Natural killer cell (primary cell): ENCODE measurements around the gene CTNNA3. TPM values are rescaled to one million over a fixed set of nuclear protein-coding genes. Genes with fewer than 3 reads are reported as not detected.

Experiments used
- ATAC-seq, 3 donors: fragments of 150-1000 bp in 2 of 3; fragments of 200-7000 bp in 1 of 3; cut with Tn5 transposase; 1 replicate in 1 of 3; 2 replicates in 2 of 3; pipeline ENCODE4 v1.10.0; 2021; ENCODE audit warnings: mild to moderate bottlenecking in 2 of 3, moderate library complexity in 2 of 3
- DNase-seq, 2 donors: peaks; one replicate each; pipeline versions ENCODE4 v3.0.0 to v3.0.0-alpha.2; 2013 to 2021; ENCODE audit warnings: mixed read lengths in 1 of 2
- H3K27ac ChIP-seq: one replicate; pipeline ENCODE4 v1.5.1; 2013; ENCODE audit warnings: mild to moderate bottlenecking, low read length
- H3K27me3 ChIP-seq: one replicate; pipeline ENCODE4 v1.6.1; 2013; ENCODE audit warnings: low read length; ENCODE audit not compliant: control insufficient read depth, insufficient read depth
- H3K36me3 ChIP-seq: one replicate; pipeline ENCODE4 v1.6.1; 2013; ENCODE audit warnings: low read length; ENCODE audit not compliant: control insufficient read depth, insufficient read depth
- H3K4me1 ChIP-seq: one replicate; pipeline ENCODE4 v1.6.1; 2013; ENCODE audit warnings: low read length; ENCODE audit not compliant: control insufficient read depth, insufficient read depth
- H3K4me3 ChIP-seq: one replicate; pipeline ENCODE4 v1.5.1; 2013; ENCODE audit warnings: low read length
- H3K9me3 ChIP-seq: one replicate; pipeline ENCODE4 v1.6.1; 2013; ENCODE audit warnings: low read length; ENCODE audit not compliant: control insufficient read depth, insufficient read depth
- H3K27ac Mint-ChIP-seq, 2 donors: one replicate each; pipeline ENCODE4 v1.8.0; 2022; ENCODE audit warnings: mild to moderate bottlenecking in 2 of 2, mixed read lengths in 2 of 2, moderate library complexity in 1 of 2
- H3K27me3 Mint-ChIP-seq, 2 donors: one replicate each; pipeline ENCODE4 v1.8.0; 2022; ENCODE audit warnings: low read depth in 2 of 2, mixed read lengths in 2 of 2
- H3K36me3 Mint-ChIP-seq: one replicate; pipeline ENCODE4 v1.8.0; 2022; ENCODE audit warnings: mixed read lengths
- H3K4me1 Mint-ChIP-seq, 2 donors: one replicate each; pipeline ENCODE4 v1.8.0; 2022; ENCODE audit warnings: mixed read lengths in 2 of 2
- H3K4me3 Mint-ChIP-seq: one replicate; pipeline ENCODE4 v1.8.0; 2022; ENCODE audit warnings: mild to moderate bottlenecking, moderate library complexity, mixed read lengths
- H3K9me3 Mint-ChIP-seq, 2 donors: one replicate each; pipeline ENCODE4 v1.8.0; 2022; ENCODE audit warnings: mixed read lengths in 2 of 2
- WGBS: methylation state at CpG from one replicate; pipeline ENCODE4 v1.1.7; 2013; ENCODE audit warnings: missing lambda C conversion rate; ENCODE audit not compliant: insufficient coverage; 5-methylcytosine and 5-hydroxymethylcytosine counted together
- intact Hi-C: fragments of 100-400 bp; cut with micrococcal nuclease; formaldehyde crosslinking; loops from one replicate; pipeline ENCODE4 v1.14.2; 2022
- total RNA-seq, 4 donors: library from RNA; stranded (reverse); fragments of 120-200 nt in 1 of 4; gene quantifications; one replicate each; pipeline versions ENCODE4 v1.2.3 to v1.2.4, GENCODE V29; 2013 to 2022
- TF ChIP-seq, protein P1 (sequence below): fragments of 200-600 bp; IDR thresholded peaks from one replicate; pipeline ENCODE4 v1.8.0; 2022; ENCODE audit warnings: antibody characterized with exemption

The CTNNA3 gene
- total RNA-seq, 3 donors from 2014 or later (not counting 1 experiment from before 2014, with no cell fraction given) = not detected

DNA sequence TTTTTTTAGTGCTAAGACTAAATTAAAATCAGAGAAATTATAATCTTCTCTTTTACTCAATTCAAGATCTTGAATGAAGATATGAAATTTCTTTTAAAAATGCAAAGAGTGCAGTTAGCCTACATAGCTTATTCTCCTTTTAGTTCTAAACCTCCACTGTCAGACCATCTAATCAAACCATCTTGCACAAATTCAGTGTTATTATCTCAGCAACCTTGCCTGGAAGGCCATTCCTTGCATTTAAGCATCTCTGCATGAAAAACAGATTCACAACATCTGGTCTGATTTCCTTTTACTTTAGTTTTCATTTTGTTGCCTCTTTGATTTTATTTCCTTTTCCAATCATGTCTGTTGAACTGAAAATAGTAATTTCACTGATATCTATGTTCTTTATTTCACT lies 1297.3 kb downstream of the CTNNA3 start:
- Mint-ChIP-seq H3K4me1 (no peaks in the 10 kb centered on the region), H3K27ac (no peak overlapping the region), H3K4me3 (no peak overlapping the region), H3K9me3 (peaks cover 9 to 15% of the 10 kb centered on the region in 2 donors), H3K27me3 (no peaks in the 10 kb centered on the region), H3K36me3 (no peaks in the 10 kb centered on the region)
- ATAC-seq (no peak), DNase-seq (no peak)
- Histone ChIP-seq H3K27ac (no peak overlapping the region), H3K36me3 (no peaks in the 10 kb centered on the region), H3K9me3 (no peaks in the 10 kb centered on the region), H3K4me3 (no peak overlapping the region), H3K4me1 (no peaks in the 10 kb centered on the region), H3K27me3 (no peaks in the 10 kb centered on the region)
- TF ChIP-seq, protein P1, sequence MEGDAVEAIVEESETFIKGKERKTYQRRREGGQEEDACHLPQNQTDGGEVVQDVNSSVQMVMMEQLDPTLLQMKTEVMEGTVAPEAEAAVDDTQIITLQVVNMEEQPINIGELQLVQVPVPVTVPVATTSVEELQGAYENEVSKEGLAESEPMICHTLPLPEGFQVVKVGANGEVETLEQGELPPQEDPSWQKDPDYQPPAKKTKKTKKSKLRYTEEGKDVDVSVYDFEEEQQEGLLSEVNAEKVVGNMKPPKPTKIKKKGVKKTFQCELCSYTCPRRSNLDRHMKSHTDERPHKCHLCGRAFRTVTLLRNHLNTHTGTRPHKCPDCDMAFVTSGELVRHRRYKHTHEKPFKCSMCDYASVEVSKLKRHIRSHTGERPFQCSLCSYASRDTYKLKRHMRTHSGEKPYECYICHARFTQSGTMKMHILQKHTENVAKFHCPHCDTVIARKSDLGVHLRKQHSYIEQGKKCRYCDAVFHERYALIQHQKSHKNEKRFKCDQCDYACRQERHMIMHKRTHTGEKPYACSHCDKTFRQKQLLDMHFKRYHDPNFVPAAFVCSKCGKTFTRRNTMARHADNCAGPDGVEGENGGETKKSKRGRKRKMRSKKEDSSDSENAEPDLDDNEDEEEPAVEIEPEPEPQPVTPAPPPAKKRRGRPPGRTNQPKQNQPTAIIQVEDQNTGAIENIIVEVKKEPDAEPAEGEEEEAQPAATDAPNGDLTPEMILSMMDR = no peak
- intact Hi-C loops = no loop called here

DNA sequence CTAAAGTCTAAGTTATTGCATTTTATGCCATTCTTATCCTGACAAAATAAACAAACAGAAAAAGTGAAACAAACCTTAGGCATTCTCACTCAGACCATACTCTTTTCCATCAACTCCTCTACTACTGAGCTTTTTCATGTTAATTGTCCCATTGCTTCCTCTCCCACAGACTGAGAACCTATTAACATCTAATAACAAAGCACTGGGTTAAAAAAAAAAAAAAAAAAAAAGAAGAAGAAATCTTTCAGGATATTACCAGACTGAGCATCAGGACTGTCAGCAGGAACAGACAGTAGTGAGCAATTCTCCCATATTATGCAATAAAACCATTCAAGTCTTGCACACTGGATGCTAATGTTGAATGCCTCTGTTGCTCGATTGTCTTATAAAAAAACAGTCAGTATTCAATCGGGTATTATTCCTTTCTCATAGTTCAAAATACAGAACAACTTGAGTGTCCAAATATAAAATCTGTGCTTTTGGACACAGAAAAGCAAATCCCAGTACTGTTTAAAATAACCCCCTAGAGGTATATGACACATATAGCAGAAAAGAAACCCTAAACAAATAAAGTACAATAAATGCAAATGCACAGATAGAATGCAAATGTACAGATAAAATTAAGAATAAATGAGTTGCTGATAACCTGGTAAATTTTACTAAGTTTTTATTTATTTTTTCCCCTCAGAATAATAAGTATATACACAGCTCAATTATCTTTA lies 1301.5 kb downstream of the CTNNA3 start:
- no peak overlapping the region for H3K27ac ChIP-seq
- ATAC-seq (no peak), DNase-seq (no peak)
- no peak overlapping the region for H3K27ac Mint-ChIP-seq
- H3K27me3 ChIP-seq = no peaks in the 10 kb centered on the region
- 100% methylated on average over 2 of the region's 2 CpGs for WGBS
- no peak overlapping the region for H3K4me3 Mint-ChIP-seq
- no peak overlapping the region for H3K4me3 ChIP-seq
- no peaks in the 10 kb centered on the region for H3K9me3 ChIP-seq
- no peaks in the 10 kb centered on the region for H3K4me1 ChIP-seq
- H3K27me3 Mint-ChIP-seq = no peaks in the 10 kb centered on the region
- intact Hi-C loops = no loop called here
- H3K36me3 Mint-ChIP-seq = no peaks in the 10 kb centered on the region
- H3K9me3 Mint-ChIP-seq = peaks cover 6 to 11% of the 10 kb centered on the region in 2 donors
- TF ChIP-seq, protein P1 = no peak
- no peaks in the 10 kb centered on the region for H3K36me3 ChIP-seq
- H3K4me1 Mint-ChIP-seq = no peaks in the 10 kb centered on the region

DNA sequence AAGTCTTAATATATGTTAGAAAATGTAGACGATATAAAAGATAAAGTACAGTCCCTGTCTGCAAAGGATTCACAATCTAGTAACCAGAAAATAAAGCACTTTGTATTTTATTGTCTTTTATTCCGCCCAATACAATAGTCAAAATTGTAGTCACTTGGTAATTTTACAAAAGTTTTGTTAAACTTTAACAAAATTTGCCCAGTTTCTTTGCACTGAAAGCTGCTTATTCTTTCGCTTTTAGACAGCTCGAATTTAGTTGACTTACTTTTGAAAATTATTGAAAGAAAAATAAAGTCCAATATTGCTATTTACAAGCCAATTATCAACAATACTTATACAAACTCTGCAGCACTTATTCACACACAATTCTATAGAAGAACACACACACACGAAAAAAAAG lies 1305.1 kb downstream of the CTNNA3 start:
- no peak overlapping the region for H3K4me3 ChIP-seq
- no peaks in the 10 kb centered on the region for H3K27me3 Mint-ChIP-seq
- H3K27ac Mint-ChIP-seq = no peak overlapping the region
- intact Hi-C loops = no loop called here
- H3K9me3 ChIP-seq = no peaks in the 10 kb centered on the region
- no peaks in the 10 kb centered on the region for H3K36me3 ChIP-seq
- H3K4me1 ChIP-seq = no peaks in the 10 kb centered on the region
- H3K9me3 Mint-ChIP-seq = peaks cover 2 to 12% of the 10 kb centered on the region in 2 donors
- ATAC-seq = no peak
- H3K4me3 Mint-ChIP-seq = no peak overlapping the region
- H3K27me3 ChIP-seq = no peaks in the 10 kb centered on the region
- 88% methylated on average over 1 of the region's 5 CpGs for WGBS
- TF ChIP-seq, protein P1 = no peak
- DNase-seq = no peak
- no peaks in the 10 kb centered on the region for H3K36me3 Mint-ChIP-seq
- no peaks in the 10 kb centered on the region for H3K4me1 Mint-ChIP-seq
- H3K27ac ChIP-seq = no peak overlapping the region

DNA sequence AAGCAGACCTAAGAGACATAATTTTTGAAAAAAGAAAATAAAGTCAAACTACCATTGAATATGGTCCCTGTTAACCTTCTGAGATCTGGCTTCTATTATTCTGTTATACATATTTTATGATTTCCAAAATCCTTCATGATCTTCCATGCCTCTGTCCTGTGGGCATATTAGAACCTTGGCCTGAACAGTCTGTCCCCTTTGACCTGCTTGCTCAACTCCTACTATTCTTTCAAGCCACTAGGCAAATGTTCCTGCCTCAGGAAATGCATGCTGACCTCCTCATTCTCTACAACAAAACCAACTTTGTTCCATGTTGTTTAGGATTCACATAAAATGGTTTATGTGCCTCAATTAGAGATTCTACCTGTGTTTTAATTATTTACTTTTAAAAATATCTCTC lies 1315.0 kb downstream of the CTNNA3 start:
- DNase-seq = no peak
- TF ChIP-seq, protein P1 = no peak

More for the DNA sequence above, 1315.0 kb downstream of the CTNNA3 start:
- Histone ChIP-seq H3K27ac (no peak overlapping the region), H3K4me1 (no peaks in the 10 kb centered on the region), H3K9me3 (no peaks in the 10 kb centered on the region), H3K27me3 (no peaks in the 10 kb centered on the region), H3K4me3 (no peak overlapping the region), H3K36me3 (no peaks in the 10 kb centered on the region)
- intact Hi-C loops = no loop called here
- Mint-ChIP-seq H3K27me3 (no peaks in the 10 kb centered on the region), H3K36me3 (no peaks in the 10 kb centered on the region), H3K4me3 (no peak overlapping the region), H3K9me3 (peaks cover 14 to 20% of the 10 kb centered on the region in 2 donors), H3K4me1 (no peaks in the 10 kb centered on the region), H3K27ac (no peak overlapping the region)
- ATAC-seq = no peak
